MM.1S (cell line): ENCODE measurements around the gene ZNF488.

Source experiments
- DNase-seq: peaks from one replicate; pipeline ENCODE4 v3.0.0-alpha.2; 2015
- H2AFZ ChIP-seq: fragments of 300-600 bp; sonication (generic); 2 replicates; pipeline ENCODE4 v1.6.0; 2016; ENCODE audit warnings: antibody characterized with exemption, low read length
- H3F3A ChIP-seq: fragments of 300-600 bp; sonication (generic); 2 replicates; pipeline ENCODE4 v1.6.1; 2016; ENCODE audit warnings: mild to moderate bottlenecking, antibody characterized with exemption, low read length, moderate library complexity, mixed read lengths; ENCODE audit not compliant: insufficient read depth
- H3K27ac ChIP-seq: fragments of 300-600 bp; sonication (generic); 2 replicates; pipeline ENCODE4 v1.5.1; 2016; ENCODE audit warnings: mild to moderate bottlenecking, low read length
- H3K27me3 ChIP-seq: fragments of 300-600 bp; sonication (generic); replicated peaks from 2 replicates; pipeline ENCODE4 v1.6.0; 2016; ENCODE audit warnings: low read length; ENCODE audit not compliant: insufficient read depth
- H3K36me3 ChIP-seq: fragments of 300-600 bp; sonication (generic); replicated peaks from 2 replicates; pipeline ENCODE4 v1.6.1; 2016; ENCODE audit warnings: mild to moderate bottlenecking, low read length, mixed read lengths; ENCODE audit not compliant: insufficient read depth
- H3K4me1 ChIP-seq: fragments of 300-600 bp; sonication (generic); 2 replicates; pipeline ENCODE4 v1.6.1; 2016; ENCODE audit warnings: low read length, mixed read lengths
- H3K4me2 ChIP-seq: fragments of 300-600 bp; sonication (generic); 2 replicates; pipeline ENCODE4 v1.6.0; 2016; ENCODE audit warnings: low read depth, low read length
- H3K4me3 ChIP-seq: fragments of 300-600 bp; sonication (generic); 2 replicates; pipeline ENCODE4 v1.5.1; 2016; ENCODE audit warnings: low read length, mixed read lengths
- H3K79me2 ChIP-seq: fragments of 300-600 bp; sonication (generic); 2 replicates; pipeline ENCODE4 v1.6.1; 2016; ENCODE audit warnings: mixed run types, low read length, mixed read lengths
- H3K9ac ChIP-seq: fragments of 300-600 bp; sonication (generic); 2 replicates; pipeline ENCODE4 v1.6.1; 2016; ENCODE audit warnings: low read length, mixed read lengths
- H3K9me2 ChIP-seq: fragments of 300-600 bp; sonication (generic); replicated peaks from 2 replicates; pipeline ENCODE4 v1.6.1; 2016; ENCODE audit warnings: mild to moderate bottlenecking, low read length, mixed read lengths; ENCODE audit not compliant: insufficient read depth
- H3K9me3 ChIP-seq: fragments of 300-600 bp; sonication (generic); replicated peaks from 2 replicates; pipeline ENCODE4 v1.6.1; 2016; ENCODE audit warnings: mild to moderate bottlenecking, low read length, mixed read lengths; ENCODE audit not compliant: insufficient read depth
- H4K20me1 ChIP-seq: fragments of 300-600 bp; sonication (generic); 2 replicates; pipeline ENCODE4 v1.6.1; 2016; ENCODE audit warnings: mild to moderate bottlenecking, low read length, moderate library complexity, mixed read lengths; ENCODE audit not compliant: insufficient read depth
- CTCF ChIP-seq: fragments of 300-600 bp; sonication (generic); IDR thresholded peaks from 2 replicates; pipeline ENCODE4 v1.5.1; 2016; ENCODE audit warnings: antibody characterized with exemption, low read length, mixed read lengths
- EZH2 ChIP-seq: fragments of 300-600 bp; sonication (generic); optimal IDR thresholded peaks from 2 replicates; pipeline ENCODE3; 2017; ENCODE audit warnings: low read depth, mild to moderate bottlenecking, antibody characterized with exemption, low read length, mixed read lengths
- EZH2phosphoT487 ChIP-seq: fragments of 300-600 bp; sonication (generic); IDR thresholded peaks from 2 replicates; pipeline ENCODE4 v1.6.1; 2018; ENCODE audit warnings: antibody characterized with exemption, low read length

ZNF488 gene

GRCh38 chr10:47405857-47406547 is 21.9 kb upstream of the ZNF488 start:
- Histone ChIP-seq H3K79me2 (no peaks in the 10 kb centered on the region), H3K9me2 (no peaks in the 10 kb centered on the region), H3K4me2 (no peak overlapping the region), H2AFZ (no peak overlapping the region), H3K27me3 (no peaks in the 10 kb centered on the region), H3K4me1 (no peaks in the 10 kb centered on the region), H3K4me3 (no peak overlapping the region), H3F3A (no peaks in the 10 kb centered on the region), H3K27ac (no peak overlapping the region), H4K20me1 (no peaks in the 10 kb centered on the region), H3K9me3 (no peaks in the 10 kb centered on the region), H3K9ac (no peak overlapping the region), H3K36me3 (no peaks in the 10 kb centered on the region)
- TF ChIP-seq EZH2 (no peak), CTCF (no peak), EZH2phosphoT487 (no peak)
- DNase-seq: no peak

GRCh38 chr10:47404937-47405336 is 20.8 kb upstream of the ZNF488 start:
- Histone ChIP-seq H3K9me2 (no peaks in the 10 kb centered on the region), H3F3A (no peaks in the 10 kb centered on the region), H3K79me2 (no peaks in the 10 kb centered on the region), H3K36me3 (no peaks in the 10 kb centered on the region), H3K4me1 (no peaks in the 10 kb centered on the region), H3K27me3 (no peaks in the 10 kb centered on the region), H4K20me1 (no peaks in the 10 kb centered on the region), H3K9me3 (no peaks in the 10 kb centered on the region), H3K9ac (no peak overlapping the region), H2AFZ (no peak overlapping the region), H3K27ac (no peak overlapping the region), H3K4me2 (no peak overlapping the region), H3K4me3 (no peak overlapping the region)
- no peak for DNase-seq
- no peak for TF ChIP-seq CTCF
- TF ChIP-seq EZH2phosphoT487: no peak
- TF ChIP-seq EZH2: no peak

- H3K36me3 ChIP-seq: no peaks in the 10 kb centered on the region
- H3K79me2 ChIP-seq: no peaks in the 10 kb centered on the region
- H3K4me2 ChIP-seq: no peak overlapping the region
- no peak overlapping the region for H2AFZ ChIP-seq
- no peaks in the 10 kb centered on the region for H3K4me1 ChIP-seq
- H3K9me3 ChIP-seq: no peaks in the 10 kb centered on the region
- H3K27ac ChIP-seq: no peak overlapping the region
- no peaks in the 10 kb centered on the region for H3K9me2 ChIP-seq
- no peaks in the 10 kb centered on the region for H3K27me3 ChIP-seq
- H3K4me3 ChIP-seq: no peak overlapping the region
- H3K9ac ChIP-seq: no peak overlapping the region
- no peaks in the 10 kb centered on the region for H3F3A ChIP-seq
- TF ChIP-seq EZH2: no peak
- no peak for DNase-seq
- no peaks in the 10 kb centered on the region for H4K20me1 ChIP-seq
Observed at GRCh38 chr10:47404446-47404845, 20.4 kb upstream of the ZNF488 start.
